GM21360 (cell line): ENCODE results near the gene PHACTR1.

Experiments used
- ATAC-seq: cut with Tn5 transposase; IDR thresholded peaks from one replicate; pipeline ENCODE4 v1.9.1; 2021; ENCODE audit warnings: mild to moderate bottlenecking, moderate library complexity; ENCODE audit not compliant: unreplicated experiment

PHACTR1 gene

DNA sequence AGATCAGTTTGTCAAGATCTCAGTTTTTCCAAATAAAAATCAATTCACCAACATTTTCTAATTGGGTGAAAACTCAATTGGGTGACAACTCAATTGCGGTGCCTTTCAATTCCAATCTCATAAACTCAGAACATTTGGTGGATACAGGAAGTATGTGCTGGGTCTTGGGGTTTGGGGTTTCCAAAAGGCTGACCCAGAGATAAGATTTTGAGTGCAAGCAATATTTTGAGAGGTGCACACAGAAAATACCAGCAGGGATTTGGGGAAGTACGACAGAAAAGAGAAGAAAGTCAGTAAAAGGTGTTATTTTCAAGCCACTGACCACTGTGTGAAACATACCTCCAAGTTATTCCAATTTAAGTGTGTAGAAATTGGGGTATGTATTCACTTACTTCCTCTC lies 258.0 kb downstream of the PHACTR1 start:
- ATAC-seq = no peak

GRCh38 chr6:12976366-12976765 lies 259.8 kb downstream of the PHACTR1 start:
- ATAC-seq = no peak

- ATAC-seq = no peak
These were observed 260.6 kb downstream of the PHACTR1 start for GRCh38 chr6:12977206-12977605.

- ATAC-seq = no peak
These were observed 261.2 kb downstream of the PHACTR1 start for GRCh38 chr6:12977806-12978205.

DNA sequence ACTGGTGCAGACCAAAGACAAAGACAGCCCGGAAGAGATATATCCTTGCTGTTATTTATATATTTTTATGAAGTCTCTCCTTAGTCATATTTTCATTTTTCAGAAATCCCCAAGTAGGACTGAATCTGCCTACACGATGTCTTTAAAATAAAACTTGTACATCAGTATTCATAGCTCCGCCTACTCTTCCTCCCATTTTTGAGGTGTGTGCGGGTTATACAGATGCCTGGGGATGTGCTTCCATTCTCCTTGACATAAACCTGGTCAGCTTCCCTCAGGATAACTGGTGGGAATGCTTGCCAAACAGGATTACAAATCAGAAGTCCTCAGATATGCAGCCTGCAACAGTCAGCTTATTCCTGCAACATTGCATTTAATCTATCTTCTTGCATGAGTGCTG lies 264.2 kb downstream of the PHACTR1 start:
- no peak for ATAC-seq

DNA sequence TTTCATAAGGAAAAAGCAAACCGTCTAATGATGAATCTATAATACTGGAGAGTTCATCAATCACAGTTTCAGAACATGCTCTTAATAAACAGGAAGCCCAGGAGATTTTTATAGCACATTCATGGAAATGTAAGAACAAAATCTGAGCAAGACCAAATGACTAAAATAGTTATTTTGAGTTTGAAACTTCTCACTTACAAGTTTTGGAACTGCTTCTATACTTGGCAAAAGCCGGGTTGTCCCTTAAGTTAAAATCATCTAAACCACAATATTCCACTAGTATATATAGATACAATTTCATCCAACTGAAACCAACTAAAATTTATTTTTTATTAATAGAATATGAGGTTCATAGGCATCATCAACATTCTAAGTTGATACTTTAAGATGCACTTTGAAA lies 268.2 kb downstream of the PHACTR1 start:
- no peak for ATAC-seq

GRCh38 chr6:12987783-12988182 lies 271.2 kb downstream of the PHACTR1 start:
- no peak for ATAC-seq

DNA sequence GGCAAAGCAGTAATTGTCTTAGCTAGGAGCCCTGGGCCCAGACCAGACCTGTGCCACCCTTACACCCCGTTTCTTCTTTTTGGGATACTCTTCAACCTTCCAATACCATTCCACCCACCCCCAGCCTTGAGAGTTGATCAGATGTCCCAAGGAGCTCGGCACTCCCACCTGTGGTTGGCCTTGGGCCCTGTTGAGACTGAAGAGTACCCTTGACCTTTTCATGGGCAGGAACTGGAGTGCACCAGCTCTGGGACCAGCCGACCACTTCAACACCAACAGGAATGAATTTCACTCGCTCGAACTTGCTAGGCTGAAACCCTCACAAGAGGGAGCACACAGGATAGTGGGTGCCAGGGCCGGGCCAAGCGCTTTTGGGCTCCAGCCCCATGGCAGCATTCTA lies 273.6 kb downstream of the PHACTR1 start:
- ATAC-seq = no peak

DNA sequence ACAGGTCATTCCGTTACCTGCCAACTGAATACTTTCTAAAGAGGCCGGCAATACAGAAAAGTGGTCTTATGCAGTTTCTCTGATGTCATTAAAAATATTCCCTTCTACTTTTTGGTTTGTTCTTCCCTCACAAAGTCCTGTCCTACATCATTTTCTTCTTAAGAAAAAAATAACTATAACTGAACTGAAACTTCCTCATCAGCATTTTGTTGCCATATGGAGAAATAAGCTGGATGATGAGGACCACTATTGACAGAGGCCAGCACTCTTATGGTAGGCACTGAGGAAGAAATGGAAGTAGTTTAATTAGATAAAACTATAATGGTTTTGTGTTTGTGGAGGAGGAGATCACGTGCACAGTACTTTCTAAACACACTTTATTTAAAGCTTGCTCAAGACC lies 274.9 kb downstream of the PHACTR1 start:
- no peak for ATAC-seq

DNA sequence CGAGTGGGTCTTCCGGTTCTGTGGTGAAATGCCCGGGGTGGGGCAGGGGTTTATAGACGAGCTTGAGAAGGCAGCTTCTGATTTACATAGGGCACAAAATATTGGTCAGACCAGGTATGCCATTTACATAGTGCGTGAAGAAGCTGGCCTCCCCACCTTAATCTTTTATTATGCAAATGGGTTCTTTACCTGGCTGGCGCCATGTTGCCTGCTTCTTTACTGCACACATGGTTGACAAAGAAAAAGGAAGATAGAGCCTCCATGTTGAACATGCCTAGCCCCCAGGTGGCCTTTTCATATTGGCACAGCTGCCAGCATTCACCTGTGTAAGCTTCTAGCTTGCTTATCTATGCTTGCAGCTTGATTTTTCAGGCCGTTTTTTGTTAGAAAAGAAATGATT lies 276.2 kb downstream of the PHACTR1 start:
- no peak for ATAC-seq

GRCh38 chr6:12993283-12993898 lies 276.8 kb downstream of the PHACTR1 start:
- no peak for ATAC-seq

GRCh38 chr6:12995419-12995818 lies 278.9 kb downstream of the PHACTR1 start:
- ATAC-seq = no peak

GRCh38 chr6:13000537-13000936 lies 284.0 kb downstream of the PHACTR1 start:
- no peak for ATAC-seq

GRCh38 chr6:13001927-13002326 lies 285.4 kb downstream of the PHACTR1 start:
- ATAC-seq = no peak

- ATAC-seq = no peak
These were observed 288.0 kb downstream of the PHACTR1 start for GRCh38 chr6:13004601-13005000.

DNA sequence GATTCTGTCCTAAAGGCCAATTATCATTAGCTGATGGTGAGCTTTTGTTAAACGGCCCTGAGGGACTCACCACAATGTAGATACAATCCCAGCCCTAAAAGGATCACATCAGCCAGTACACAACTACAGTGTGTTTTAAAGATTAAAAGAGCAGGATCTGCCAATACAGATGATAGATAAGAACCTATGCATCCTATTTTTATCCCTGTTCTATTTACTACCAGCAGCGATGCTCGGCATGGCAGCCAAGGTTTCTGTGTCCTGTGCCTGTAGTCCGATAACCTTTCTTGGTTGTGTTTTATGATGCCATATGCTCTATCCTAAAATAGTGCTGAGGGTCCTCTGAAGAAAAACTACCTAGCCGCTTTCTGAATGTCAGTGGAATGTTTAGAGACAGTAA lies 289.4 kb downstream of the PHACTR1 start:
- no peak for ATAC-seq

DNA sequence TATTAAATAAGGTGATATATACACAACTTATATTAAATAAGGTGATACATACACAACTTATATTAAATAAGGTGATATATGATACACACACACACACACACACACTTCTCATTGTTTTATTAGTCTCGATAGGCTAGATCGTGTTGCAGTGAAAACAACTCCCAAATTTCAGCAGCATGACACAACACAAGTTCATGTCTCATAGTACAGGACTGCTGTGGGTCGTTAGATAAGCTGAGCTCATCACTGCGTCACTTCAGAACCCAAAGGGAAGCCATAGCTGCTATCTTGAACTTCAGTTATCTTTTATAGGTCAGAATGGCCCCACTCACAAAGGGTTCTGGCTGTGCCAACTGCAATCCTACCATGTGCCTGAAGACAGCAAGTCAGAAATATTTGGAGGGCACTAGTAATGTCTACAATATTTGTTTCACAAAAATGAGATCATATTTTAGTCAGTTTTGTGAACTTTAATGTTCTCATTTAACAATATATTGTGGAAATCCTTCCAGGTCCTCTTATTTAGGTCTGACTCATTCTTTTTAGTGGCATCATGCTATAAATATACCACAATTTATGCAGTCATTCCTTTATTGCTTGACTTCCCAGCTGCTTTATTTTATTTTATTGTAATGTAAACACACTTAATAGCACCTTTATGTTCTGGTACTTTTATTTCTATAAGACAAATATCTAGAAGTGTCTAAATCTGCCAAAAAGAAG lies 290.2 kb downstream of the PHACTR1 start:
- no peak for ATAC-seq

- ATAC-seq = no peak
These were observed 291.2 kb downstream of the PHACTR1 start for GRCh38 chr6:13007744-13008143.

- no peak for ATAC-seq
These were observed 292.5 kb downstream of the PHACTR1 start for GRCh38 chr6:13009031-13009430.

GRCh38 chr6:13009461-13009860 lies 292.9 kb downstream of the PHACTR1 start:
- no peak for ATAC-seq

GRCh38 chr6:13011612-13012146 lies 295.1 kb downstream of the PHACTR1 start:
- ATAC-seq = no peak

- no peak for ATAC-seq
These were observed 295.7 kb downstream of the PHACTR1 start for GRCh38 chr6:13012296-13012695.
